Transverse colon (tissue), 4 donors: ENCODE measurements around the gene ARFGAP1. TPM values are rescaled to one million over a fixed set of nuclear protein-coding genes. Genes with fewer than 3 reads are reported as not detected.

ENCODE experiments used
- DNase-seq: peaks from one replicate; pipeline ENCODE4 v3.0.0-alpha.2; 2019
- H3K27ac ChIP-seq, 4 donors: fragments of 200-600 bp; sonication (generic); 2 replicates each; pipeline ENCODE4 v1.5.1; 2016 to 2018; ENCODE audit warnings: inconsistent platforms in 4 of 4
- H3K27me3 ChIP-seq: fragments of 200-600 bp; sonication (generic); 2 replicates; pipeline ENCODE4 v1.5.1; 2017; ENCODE audit warnings: inconsistent platforms
- H3K36me3 ChIP-seq, 4 donors: fragments of 200-600 bp; sonication (generic); 2 replicates each; pipeline ENCODE4 v1.5.1; 2017 to 2019; ENCODE audit warnings: inconsistent platforms in 4 of 4
- H3K4me1 ChIP-seq, 4 donors: fragments of 200-600 bp; sonication (generic); 2 replicates each; pipeline ENCODE4 v1.5.1; 2017 to 2020; ENCODE audit warnings: inconsistent platforms in 4 of 4
- H3K4me3 ChIP-seq, 4 donors: fragments of 200-600 bp; sonication (generic); 1 replicate in 1 of 4; 2 replicates in 3 of 4; pipeline versions ENCODE4 v1.5.1 to v1.6.1; 2017 to 2019; ENCODE audit warnings: inconsistent platforms in 4 of 4
- H3K9me3 ChIP-seq, 2 donors: fragments of 200-600 bp; sonication (generic); 2 replicates each; pipeline ENCODE4 v1.5.1; 2017 to 2019; ENCODE audit warnings: inconsistent platforms in 2 of 2
- CTCF ChIP-seq, 5 experiments: fragments of 200-600 bp in 3 of 5; fragments of 450-650 bp in 2 of 5; sonication (generic) in 3 of 5; IDR thresholded peaks; 1 replicate in 2 of 5; 2 replicates in 3 of 5; pipeline ENCODE4 v1.5.1; 2016 to 2017; ENCODE audit warnings: antibody characterized with exemption in 5 of 5, inconsistent platforms in 3 of 5, mild to moderate bottlenecking in 2 of 5, moderate library complexity in 1 of 5
- EP300 ChIP-seq: sonication (generic); formaldehyde crosslinking; IDR thresholded peaks from one replicate; pipeline ENCODE4 v1.6.1; 2017; ENCODE audit warnings: antibody characterized with exemption, low read depth
- POLR2A ChIP-seq: fragments of 450-650 bp; IDR thresholded peaks from one replicate; pipeline ENCODE4 v1.6.1; 2016; ENCODE audit warnings: antibody characterized with exemption, mild to moderate bottlenecking, moderate library complexity
- POLR2AphosphoS5 ChIP-seq, 3 donors: sonication (generic); formaldehyde crosslinking; IDR thresholded peaks; one replicate each; pipeline ENCODE4 v1.6.1; 2016; ENCODE audit warnings: antibody characterized with exemption in 3 of 3
- WGBS, 2 donors: methylation state at CpG; one replicate each; pipeline ENCODE4 v1.1.5; 2018; ENCODE audit warnings: low coverage in 1 of 2; 5-methylcytosine and 5-hydroxymethylcytosine counted together
- in situ Hi-C, 4 donors: fragments of 200-750 bp; cut with MboI; loops; one replicate each; pipeline versions ENCODE4 v1.15.0 to v1.15.1; 2017; ENCODE audit warnings: low sequenced_read_pairs in 3 of 4, low pct_ligation_motif_present in 1 of 4, low pct_unique_long_range_greater_than_20kb in 1 of 4
- intact Hi-C: fragments of 100-400 bp; cut with DNase I; formaldehyde crosslinking; loops from one replicate; pipeline ENCODE4 v1.15.1; 2023; ENCODE audit warnings: low total_unique reads
- total RNA-seq, 4 donors: library from RNA; depleted of rRNA; stranded (reverse); fragments of >200 nt; gene quantifications; one replicate each; pipeline ENCODE4 v1.1.0, GENCODE V29; 2016

Gene ARFGAP1
- total RNA-seq, 4 donors from 2014 or later, result 43.8 to 200 (median 74.8) TPM

- Histone ChIP-seq H3K4me3 (no peak overlapping the region), H3K27me3 (peaks cover 14% of the 10 kb centered on the region), H3K4me1 (no peaks in the 10 kb centered on the region), H3K9me3 (no peaks in the 10 kb centered on the region), H3K27ac (no peak overlapping the region), H3K36me3 (no peaks in the 10 kb centered on the region)
- TF ChIP-seq EP300 (no peak), POLR2AphosphoS5 (IDR thresholded peaks at IDR 0.05) (no peak), POLR2A (no peak), CTCF (IDR thresholded peaks at IDR 0.05) (no peak)
- intact Hi-C loops, result loop anchor here (5.0 kb wide), 1 partner anchor 69 kb away; no protein-coding TSS in a partner anchor
- 48% methylated on average over 22 of the region's 25 CpGs; no CpG with 5 or more reads in 1 of the 2 donors for WGBS, 2 donors
- no peak for DNase-seq
- in situ Hi-C loops, result no loop called here
Observed at GRCh38 chr20:63313349-63314014, 40.9 kb downstream of the ARFGAP1 start.

GRCh38 chr20:63314015-63314471 lies 41.4 kb downstream of the ARFGAP1 start:
- in situ Hi-C loops, result no loop called here
- Histone ChIP-seq H3K4me1 (no peaks in the 10 kb centered on the region), H3K9me3 (no peaks in the 10 kb centered on the region), H3K36me3 (no peaks in the 10 kb centered on the region), H3K4me3 (no peak overlapping the region), H3K27ac (no peak overlapping the region), H3K27me3 (peaks cover 8% of the 10 kb centered on the region)
- 37% methylated on average over 9 of the region's 9 CpGs; no CpG with 5 or more reads in 1 of the 2 donors for WGBS, 2 donors
- intact Hi-C loops, result loop anchor here (5.0 kb wide), 1 partner anchor 68 kb away; no protein-coding TSS in a partner anchor
- DNase-seq, result no peak
- TF ChIP-seq POLR2AphosphoS5 (IDR thresholded peaks at IDR 0.05) (no peak), EP300 (no peak), CTCF (IDR thresholded peaks at IDR 0.05) (no peak), POLR2A (no peak)

GRCh38 chr20:63314566-63315239 lies 42.1 kb downstream of the ARFGAP1 start:
- intact Hi-C loops (loop anchor here (5.0 kb wide), 1 partner anchor 68 kb away; no protein-coding TSS in a partner anchor), in situ Hi-C loops (no loop called here)
- no peak overlapping the region for H3K4me3 ChIP-seq
- no peaks in the 10 kb centered on the region for H3K9me3 ChIP-seq
- WGBS, 2 donors, result 79% methylated on average over 14 of the region's 21 CpGs; no CpG with 5 or more reads in 1 of the 2 donors
- no peak overlapping the region for H3K27ac ChIP-seq
- no peaks in the 10 kb centered on the region for H3K4me1 ChIP-seq
- no peak for DNase-seq
- H3K36me3 ChIP-seq, result no peaks in the 10 kb centered on the region
- peaks cover 4% of the 10 kb centered on the region for H3K27me3 ChIP-seq
- TF ChIP-seq CTCF (IDR thresholded peaks at IDR 0.05) (no peak), POLR2A (no peak), EP300 (no peak), POLR2AphosphoS5 (IDR thresholded peaks at IDR 0.05) (no peak)

GRCh38 chr20:63315240-63315689 lies 42.7 kb downstream of the ARFGAP1 start:
- TF ChIP-seq POLR2AphosphoS5 (IDR thresholded peaks at IDR 0.05) (no peak), CTCF (IDR thresholded peaks at IDR 0.05) (no peak), EP300 (no peak), POLR2A (no peak)
- no peak for DNase-seq
- H3K27ac ChIP-seq, result no peak overlapping the region
- WGBS, 2 donors, result 49% methylated on average over 15 of the region's 15 CpGs; no CpG with 5 or more reads in 1 of the 2 donors
- no peaks in the 10 kb centered on the region for H3K36me3 ChIP-seq
- intact Hi-C loops (no loop called here), in situ Hi-C loops (no loop called here)
- no peak overlapping the region for H3K4me3 ChIP-seq
- no peaks in the 10 kb centered on the region for H3K4me1 ChIP-seq
- H3K9me3 ChIP-seq, result no peaks in the 10 kb centered on the region
- no peaks in the 10 kb centered on the region for H3K27me3 ChIP-seq
